Testis (tissue), 5 donors: Measurements from ENCODE around the gene TRIM26. TPM values are rescaled to one million over a fixed set of nuclear protein-coding genes. Genes with fewer than 3 reads are reported as not detected.
"Not testable (repeated sequence)": the region's sequence is repeated elsewhere in the genome, so short reads cannot be mapped to it uniquely, and the experiment has no call there.

Source experiments
- DNase-seq: peaks from one replicate; pipeline ENCODE4 v3.0.0-alpha.2; 2019
- H3K27ac ChIP-seq, 2 donors: fragments of 200-600 bp; sonication (generic); one replicate each; pipeline ENCODE4 v1.5.1; 2019
- H3K27me3 ChIP-seq: fragments of 200-600 bp; sonication (generic); one replicate; pipeline ENCODE4 v1.5.1; 2019
- H3K36me3 ChIP-seq: fragments of 200-600 bp; sonication (generic); one replicate; pipeline ENCODE4 v1.5.1; 2017; ENCODE audit warnings: low read depth; ENCODE audit errors: missing control alignments
- H3K4me1 ChIP-seq: fragments of 200-600 bp; sonication (generic); one replicate; pipeline ENCODE4 v1.5.1; 2019
- H3K4me3 ChIP-seq, 2 donors: fragments of 200-600 bp; sonication (generic); one replicate each; pipeline ENCODE4 v1.5.1; 2017 to 2019
- H3K9me3 ChIP-seq: fragments of 200-600 bp; sonication (generic); one replicate; pipeline ENCODE4 v1.5.1; 2017
- CTCF ChIP-seq, 3 experiments: fragments of 450-650 bp in 2 of 3; fragments of 200-600 bp in 1 of 3; sonication (generic) in 1 of 3; IDR thresholded peaks; one replicate each; pipeline ENCODE4 v1.5.1; 2016 to 2019; ENCODE audit warnings: antibody characterized with exemption in 3 of 3, mild to moderate bottlenecking in 2 of 3, moderate library complexity in 1 of 3
- POLR2A ChIP-seq: fragments of 450-650 bp; IDR thresholded peaks from one replicate; pipeline ENCODE4 v1.6.1; 2017; ENCODE audit warnings: antibody characterized with exemption, mild to moderate bottlenecking, moderate library complexity
- WGBS, 2 donors: methylation state at CpG; one replicate each; pipeline ENCODE4 v1.1.5; 2018; 5-methylcytosine and 5-hydroxymethylcytosine counted together
- intact Hi-C: fragments of 100-400 bp; cut with DNase I; formaldehyde crosslinking; loops from one replicate; pipeline ENCODE4 v1.15.1; 2023; ENCODE audit warnings: low total_unique reads
- long read RNA-seq, 2 donors: transcript quantifications; one replicate each; lab custom pipeline, GENCODE V29; 2026
- polyA plus RNA-seq: library from polyadenylated mRNA; stranded (reverse); fragments of 350-450 nt; fragmentation: Illumina TruSeq; extraction: RNeasy Lipid Tissue Mini Kit (QIAGEN cat#74804); gene quantifications from one replicate; pipeline ENCODE4 v1.2.3, GENCODE V29; 2014; ENCODE audit warnings: low read depth, low replicate concordance; ENCODE audit not compliant: insufficient read depth
- total RNA-seq, 2 donors: library from RNA; depleted of rRNA; stranded (reverse); fragments of >200 nt; gene quantifications; one replicate each; pipeline ENCODE4 v1.2.3, GENCODE V29; 2016

Gene TRIM26
- total RNA-seq (10 to 100 TPM; 67.1 to 75.8 TPM), polyA plus RNA-seq (40.3 TPM)
- long read RNA-seq, donor 1, partial matches to known transcripts, result 0 of 6 reads
- long read RNA-seq, donor 1, other reads (novel, unspliced or antisense), result 6 of 6 reads
- long read RNA-seq, donor 2, partial matches to known transcripts, result 0 of 1 reads
- long read RNA-seq, donor 2, other reads (novel, unspliced or antisense), result 0 of 1 reads

GRCh38 chr6:30212865-30213666 lies at the start of gene TRIM26:
Gene TRIM26, minus strand, starts transcription at chr6:30213406. Its CDS starts 14,303 bp downstream, at chr6:30199103.
- Histone ChIP-seq H3K27me3 (no peaks in the 10 kb centered on the region), H3K4me3 (peak within 1 kb of the TSS; percentile 93 to 97), H3K36me3 (no peaks in the 10 kb centered on the region), H3K9me3 (no peaks in the 10 kb centered on the region), H3K27ac (peak within 1 kb of the TSS; percentile 93 to 96), H3K4me1 (peaks cover 18% of the 10 kb centered on the region)
- TF ChIP-seq CTCF (IDR thresholded peaks at IDR 0.05), result no peak
- peak; percentile 94 for TF ChIP-seq POLR2A
- intact Hi-C loops, result no loop called here
- WGBS, 2 donors, result 0% methylated on average over 26 to 59 of the region's 59 CpGs
- DNase-seq, result peak; percentile 98

- WGBS, 2 donors, result 11% methylated on average over 32 of the region's 40 CpGs; no CpG with 5 or more reads in 1 of the 2 donors
- peak overlapping the region in 1 of 2 donors; percentile 88 for H3K27ac ChIP-seq
- DNase-seq, result no peak
These were observed 46.9 kb upstream of the TRIM26 start for GRCh38 chr6:30260036-30260504.

GRCh38 chr6:30259140-30260035 lies 46.2 kb upstream of the TRIM26 start:
- Histone ChIP-seq H3K27me3 (no peaks in the 10 kb centered on the region), H3K27ac (peak overlapping the region; percentile 55 to 88), H3K36me3 (no peaks in the 10 kb centered on the region), H3K4me1 (no peaks in the 10 kb centered on the region), H3K4me3 (peak overlapping the region; percentile 82 to 84), H3K9me3 (no peaks in the 10 kb centered on the region)
- peak; percentile 88 for DNase-seq
- TF ChIP-seq POLR2A (no peak), CTCF (IDR thresholded peaks at IDR 0.05) (no peak)
- intact Hi-C loops, result no loop called here
- WGBS, 2 donors, result 0 to 2% methylated on average over 24 to 54 of the region's 56 CpGs

More at GRCh38 chr6:30260036-30260504, 46.9 kb upstream of the TRIM26 start:
- H3K4me3 ChIP-seq, result peak overlapping the region; percentile 82 to 84
- H3K27me3 ChIP-seq, result no peaks in the 10 kb centered on the region
- H3K36me3 ChIP-seq, result no peaks in the 10 kb centered on the region
- no peaks in the 10 kb centered on the region for H3K4me1 ChIP-seq
- no peaks in the 10 kb centered on the region for H3K9me3 ChIP-seq
- TF ChIP-seq POLR2A (no peak), CTCF (IDR thresholded peaks at IDR 0.05) (no peak)
- intact Hi-C loops, result no loop called here

GRCh38 chr6:30258204-30258603 lies 45.0 kb upstream of the TRIM26 start:
- Histone ChIP-seq H3K36me3 (no peaks in the 10 kb centered on the region), H3K27me3 (no peaks in the 10 kb centered on the region), H3K9me3 (no peaks in the 10 kb centered on the region), H3K27ac (no peak overlapping the region), H3K4me1 (no peaks in the 10 kb centered on the region), H3K4me3 (no peak overlapping the region)
- 51 to 59% methylated on average over 3 of the region's 3 CpGs for WGBS, 2 donors
- DNase-seq, result no peak
- TF ChIP-seq POLR2A (no peak), CTCF (IDR thresholded peaks at IDR 0.05) (no peak)
- intact Hi-C loops, result no loop called here

GRCh38 chr6:30252417-30252816 lies 39.2 kb upstream of the TRIM26 start:
- 81 to 84% methylated on average over 1 of the region's 1 CpG for WGBS, 2 donors
- H3K4me1 ChIP-seq, H3K27me3 ChIP-seq, H3K4me3 ChIP-seq, H3K27ac ChIP-seq, DNase-seq, H3K36me3 ChIP-seq, H3K9me3 ChIP-seq, intact Hi-C loops: not testable (repeated sequence)
